Measurements from ENCODE around the gene SF3B1.
"Not testable (repeated sequence)": the region's sequence is repeated elsewhere in the genome, so short reads cannot be mapped to it uniquely, and the experiment has no call there.

SF3B1 gene

DNA sequence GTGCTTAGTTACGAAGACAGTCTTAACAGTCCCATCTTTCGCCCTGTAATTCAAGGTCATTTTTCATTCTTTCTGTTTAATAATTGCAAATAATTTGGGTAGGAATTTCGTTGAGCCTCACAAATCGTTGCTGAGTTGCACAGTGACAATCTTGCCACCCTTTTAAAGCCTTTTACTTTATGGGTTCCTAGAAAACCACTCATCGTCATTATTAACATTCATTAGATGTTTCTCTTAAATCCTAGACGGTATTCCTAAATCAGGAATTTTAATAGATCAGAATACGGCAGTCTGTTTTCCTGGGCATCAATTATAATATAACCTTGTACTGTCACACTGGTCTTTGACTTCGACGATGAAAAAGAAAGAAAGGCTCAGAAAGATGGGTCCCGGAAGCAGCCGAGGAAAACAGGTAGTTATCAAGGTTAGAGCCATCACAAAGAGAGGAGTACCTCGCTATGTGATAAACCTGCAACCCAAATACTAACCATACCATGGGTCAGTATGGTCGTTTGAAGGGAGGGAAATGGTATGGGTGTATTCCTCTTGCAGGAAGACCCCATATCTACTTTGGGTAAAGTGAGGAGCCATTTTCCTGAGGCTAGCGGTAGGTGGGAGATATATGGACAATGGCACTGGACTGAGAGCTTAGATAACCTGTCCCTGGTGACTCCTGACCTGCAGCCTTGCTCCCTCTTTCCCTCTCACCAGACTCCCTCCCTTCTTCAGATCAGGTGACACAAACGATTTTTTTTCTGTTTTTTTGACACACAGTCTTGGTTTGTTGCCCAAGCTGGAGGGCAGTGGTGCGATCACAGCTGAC, 981 bp upstream of the SF3B1 start:
- DNase-seq (ENCODE audit: low read depth in 2 of 2) = no peak

DNA sequence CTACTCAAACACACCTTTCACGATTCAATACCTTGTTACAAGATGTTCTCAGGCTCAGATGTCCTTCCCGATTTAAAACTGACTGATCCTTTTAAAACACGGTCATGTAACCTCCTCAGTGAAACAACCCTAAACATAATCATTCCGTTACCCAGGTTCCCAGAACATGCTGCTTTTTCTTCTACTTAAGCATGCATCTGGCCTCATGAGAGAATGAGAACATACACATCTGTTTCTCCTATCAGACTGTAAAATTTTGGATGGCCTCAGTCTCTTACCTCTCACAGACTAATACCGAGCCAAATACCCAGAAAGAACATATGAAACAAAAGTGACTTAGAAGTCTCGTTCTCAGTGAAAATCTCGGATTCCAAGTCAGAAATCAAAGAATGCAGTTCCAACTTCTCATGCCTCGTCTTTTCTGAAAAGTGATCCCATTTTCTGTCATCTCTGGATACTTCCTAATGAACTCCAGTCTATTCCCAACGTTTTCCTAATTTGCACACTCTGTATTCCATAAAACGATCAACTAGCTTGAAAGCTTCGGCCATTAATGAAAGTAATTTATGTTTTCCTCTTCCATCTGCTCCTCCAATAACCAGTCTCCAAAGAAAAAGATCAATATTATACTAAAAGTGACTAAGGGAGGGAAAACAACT, 919 bp downstream of the SF3B1 start:
- no peak for DNase-seq (ENCODE audit: low read depth in 2 of 2)

DNA sequence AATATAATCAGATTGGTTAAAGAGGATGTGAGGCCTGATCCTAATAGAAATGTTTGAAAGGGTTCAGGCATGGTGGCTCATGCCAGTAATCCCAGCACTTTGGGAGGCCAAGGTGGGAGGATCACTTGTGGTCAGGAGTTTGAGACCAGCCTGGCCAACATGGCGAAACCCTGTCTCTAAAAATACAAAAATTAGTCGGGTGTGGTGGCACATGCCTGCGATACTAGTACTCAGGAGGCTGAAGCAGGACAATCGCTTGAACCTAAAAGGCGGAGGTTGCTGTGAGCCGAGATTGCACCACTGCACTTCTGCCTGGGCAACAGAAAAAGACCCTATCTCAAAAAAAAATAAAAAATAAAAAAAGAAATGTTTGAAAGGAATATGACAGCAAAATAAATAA, 2.3 kb downstream of the SF3B1 start:
- DNase-seq (ENCODE audit: low read depth in 2 of 2) = not testable (repeated sequence)

GRCh38 chr2:197431858-197432257, 3.0 kb downstream of the SF3B1 start:
- no peak for DNase-seq (ENCODE audit: low read depth in 2 of 2)

DNA sequence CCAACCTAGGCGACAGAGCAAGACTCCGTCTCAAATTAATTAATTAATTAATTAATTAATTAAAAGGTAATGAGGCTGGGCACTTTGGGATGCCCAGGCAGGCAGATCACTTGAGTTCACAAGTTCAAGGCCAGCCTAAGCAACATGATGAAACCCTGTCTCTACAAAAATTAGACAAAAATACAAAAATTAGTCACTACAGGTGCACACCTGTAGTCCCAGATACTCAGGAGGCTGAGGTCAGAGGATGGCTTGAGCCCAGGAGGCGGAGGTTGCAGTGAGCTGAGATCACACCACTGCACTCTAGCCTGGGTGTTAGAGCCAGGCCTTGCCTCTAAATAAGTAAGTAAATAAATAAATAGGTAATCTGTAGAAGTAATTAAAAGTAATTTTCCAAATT, 6.8 kb downstream of the SF3B1 start:
- DNase-seq (ENCODE audit: low read depth in 2 of 2) = no peak

DNA sequence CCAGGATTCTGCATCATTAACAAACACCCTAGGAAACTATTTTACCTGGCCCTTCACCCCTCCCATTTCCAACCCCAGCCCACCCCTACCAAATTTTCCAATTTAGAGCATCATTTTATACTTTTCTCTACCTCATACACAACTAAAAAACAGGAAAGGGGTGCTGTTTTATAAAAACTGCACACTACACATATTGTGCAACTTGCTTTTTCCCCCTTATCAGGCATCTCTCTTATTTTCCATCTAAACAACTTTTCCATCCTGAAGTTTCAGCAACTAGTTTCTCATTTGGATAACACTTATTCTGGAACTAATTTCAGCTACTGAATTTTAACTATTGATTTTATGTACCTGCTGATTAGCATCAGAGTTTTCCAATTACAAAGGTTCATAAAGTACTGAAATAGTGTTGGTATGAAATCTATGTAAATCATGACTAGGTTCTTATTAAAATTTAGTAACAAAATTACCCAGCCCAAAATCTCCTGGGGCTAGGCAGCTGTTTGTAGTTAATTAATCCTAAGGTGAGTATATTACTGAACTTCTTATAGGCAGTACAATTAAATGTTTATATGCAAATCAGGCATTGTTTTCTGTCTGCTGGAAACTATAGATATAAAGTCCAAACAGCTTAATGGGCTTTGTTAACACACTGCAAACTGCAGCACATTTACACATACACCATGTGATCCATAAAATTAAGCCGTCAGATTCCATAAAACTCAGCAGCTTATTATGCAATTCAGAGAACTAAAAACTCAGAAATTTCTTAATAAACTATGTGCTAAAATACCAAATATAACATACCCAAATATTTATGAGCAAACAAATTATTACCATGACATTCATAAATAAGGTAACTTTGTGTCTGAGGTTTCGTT, 7.9 kb downstream of the SF3B1 start:
- DNase-seq (ENCODE audit: low read depth in 2 of 2) = no peak

DNA sequence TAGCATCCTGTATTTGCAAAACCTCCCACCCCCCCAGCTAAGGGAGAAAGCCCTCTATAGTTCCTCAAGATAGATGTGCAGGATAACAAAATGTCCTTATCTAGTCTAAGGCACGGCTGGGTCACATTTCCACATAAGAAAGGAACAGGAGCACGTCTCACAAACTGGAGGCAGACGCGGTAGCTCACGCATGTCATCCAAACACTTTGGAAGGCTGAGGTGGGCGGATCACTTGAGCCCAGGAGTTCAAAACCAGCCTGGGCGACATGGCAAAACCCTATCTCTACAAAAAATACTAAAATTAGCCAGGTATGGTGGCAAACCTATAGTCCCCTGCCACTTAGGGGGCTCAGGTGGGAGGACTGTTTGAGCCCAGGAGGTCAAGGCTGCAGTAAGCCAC, 9.3 kb downstream of the SF3B1 start:
- DNase-seq (ENCODE audit: low read depth in 2 of 2) = no peak

- DNase-seq (ENCODE audit: low read depth in 2 of 2) = no peak
Measured at GRCh38 chr2:197423307-197423706, 11.5 kb downstream of the SF3B1 start.

GRCh38 chr2:197419438-197419837, 15.4 kb downstream of the SF3B1 start:
- DNase-seq (ENCODE audit: low read depth in 2 of 2) = no peak

GRCh38 chr2:197416268-197416667, 18.6 kb downstream of the SF3B1 start:
- DNase-seq (ENCODE audit: low read depth in 2 of 2) = no peak

- no peak for DNase-seq (ENCODE audit: low read depth in 2 of 2)
Measured at GRCh38 chr2:197414515-197414914, 20.3 kb downstream of the SF3B1 start.

GRCh38 chr2:197414039-197414438, 20.8 kb downstream of the SF3B1 start:
- DNase-seq (ENCODE audit: low read depth in 2 of 2) = no peak

DNA sequence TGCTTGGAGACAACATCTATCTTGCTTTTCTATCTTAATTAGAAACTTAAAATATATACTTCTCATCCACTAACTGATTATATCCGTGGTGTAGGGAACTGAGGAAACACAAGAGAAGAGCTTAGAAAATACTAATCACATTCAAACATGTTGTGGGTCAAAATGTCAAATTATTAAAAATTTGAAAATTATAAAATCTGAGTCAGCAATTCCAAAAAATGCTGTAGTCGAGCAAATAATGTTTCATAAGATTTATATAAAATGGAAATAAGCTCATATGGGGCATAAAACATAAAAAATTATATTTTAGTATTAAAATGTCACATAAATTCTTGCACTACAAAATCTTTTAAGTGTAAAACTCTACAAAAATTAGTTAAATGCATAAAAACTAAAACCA, 29.2 kb downstream of the SF3B1 start:
- DNase-seq (ENCODE audit: low read depth in 2 of 2) = no peak

- no peak for DNase-seq (ENCODE audit: low read depth in 2 of 2)
Measured at GRCh38 chr2:197399887-197400540, 34.8 kb downstream of the SF3B1 start.

- no peak for DNase-seq (ENCODE audit: low read depth in 2 of 2)
Measured at GRCh38 chr2:197398913-197399312, 35.9 kb downstream of the SF3B1 start.

GRCh38 chr2:197391220-197391717, 43.6 kb downstream of the SF3B1 start:
- DNase-seq (ENCODE audit: low read depth in 2 of 2) = no peak

DNA sequence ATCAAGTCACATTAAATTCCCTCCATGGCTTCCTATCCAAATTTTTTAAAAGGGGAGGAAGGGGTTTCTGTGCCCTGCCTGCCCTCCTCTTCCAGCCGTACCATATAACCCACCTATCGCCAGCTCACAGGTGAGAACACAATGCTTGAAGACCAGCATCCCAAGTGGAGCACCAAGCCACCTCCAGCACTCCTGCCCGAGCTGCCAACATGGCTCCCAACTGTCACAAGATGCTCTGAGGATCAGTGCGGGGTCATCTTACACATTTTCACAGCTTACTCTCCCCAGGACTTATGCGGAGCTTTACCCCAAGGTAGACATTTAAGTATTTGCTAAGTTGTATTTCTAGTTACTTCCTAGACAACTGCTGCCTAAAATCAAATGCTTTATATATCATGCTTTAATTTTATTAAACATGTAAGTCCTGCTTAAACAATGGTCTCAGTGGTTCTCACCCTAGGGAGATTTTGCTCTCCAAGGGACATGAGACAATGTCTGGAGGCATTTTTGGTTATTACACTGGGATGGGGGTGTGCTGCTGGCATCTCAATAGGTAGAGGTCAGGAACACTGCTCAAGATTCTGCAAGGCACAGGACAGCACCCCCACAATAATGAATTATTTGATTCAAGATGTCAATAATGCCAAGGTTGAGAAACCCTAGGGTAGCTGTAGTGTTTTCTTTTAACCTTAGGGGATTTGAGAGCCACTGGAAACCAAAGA, 45.8 kb downstream of the SF3B1 start:
- DNase-seq (ENCODE audit: low read depth in 2 of 2) = no peak

- no peak for DNase-seq (ENCODE audit: low read depth in 2 of 2)
Measured at GRCh38 chr2:197387179-197387578, 47.6 kb downstream of the SF3B1 start.

DNA sequence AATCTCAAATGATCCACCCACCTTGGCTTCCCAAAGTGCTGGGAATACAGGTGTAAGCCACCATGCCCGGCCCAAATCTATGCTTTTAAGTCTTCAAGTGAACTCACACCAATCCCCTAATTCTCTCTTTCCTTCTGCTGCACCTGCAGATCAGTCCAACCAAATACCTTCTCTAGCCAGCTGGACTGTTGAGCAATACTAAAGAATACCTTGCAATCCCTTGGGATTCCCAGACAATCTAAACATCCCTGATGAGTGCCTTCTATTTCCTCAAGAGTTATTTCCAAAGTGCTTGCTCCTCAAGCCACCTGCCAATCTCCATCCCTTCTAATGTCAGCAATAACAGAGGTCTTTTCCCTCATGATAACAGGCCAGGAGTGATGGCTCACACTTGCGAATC, 48.6 kb downstream of the SF3B1 start:
- no peak for DNase-seq (ENCODE audit: low read depth in 2 of 2)

GRCh38 chr2:197383825-197384224, 51.0 kb downstream of the SF3B1 start:
- no peak for DNase-seq (ENCODE audit: low read depth in 2 of 2)

DNA sequence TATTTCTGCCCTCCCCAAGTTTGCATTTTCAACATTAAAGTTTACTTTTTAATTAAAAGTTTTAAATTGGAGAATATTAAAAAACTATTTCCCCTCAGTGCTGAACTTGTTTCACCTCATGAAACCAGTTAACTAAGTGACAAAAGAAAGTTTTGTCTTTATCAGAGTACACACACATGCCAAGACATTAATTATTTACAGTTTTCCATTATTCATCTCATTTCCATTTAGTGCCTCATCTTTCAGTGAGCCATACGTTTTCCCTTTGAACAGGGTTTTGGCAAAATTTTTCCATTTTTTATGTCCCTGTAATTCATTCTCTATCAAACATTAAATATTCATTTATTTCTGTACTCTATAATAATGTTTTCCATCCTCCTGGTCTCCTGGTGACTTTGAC, 53.2 kb downstream of the SF3B1 start:
- no peak for DNase-seq (ENCODE audit: low read depth in 2 of 2)

Measured in stimulated activated CD8-positive, alpha-beta memory T cell treated with anti-CD3 and anti-CD28 coated beads, Interleukin-15, amount 100 ng/mL, for 4 hours (primary cell).